PC-9 (cell line): ENCODE results near the gene RSF1.

Experiments
- EZH2 ChIP-seq: fragments of 200-600 bp; sonication (generic); IDR thresholded peaks from 2 replicates; pipeline ENCODE4 v1.8.0; 2017; ENCODE audit warnings: antibody characterized with exemption, low read depth
- TF ChIP-seq, protein P1 (sequence below): fragments of 200-600 bp; sonication (generic); conservative IDR thresholded peaks from 2 replicates; pipeline ENCODE4 v1.6.1; 2017; ENCODE audit warnings: mixed run types, antibody characterized with exemption, mild to moderate bottlenecking, moderate library complexity

DNA sequence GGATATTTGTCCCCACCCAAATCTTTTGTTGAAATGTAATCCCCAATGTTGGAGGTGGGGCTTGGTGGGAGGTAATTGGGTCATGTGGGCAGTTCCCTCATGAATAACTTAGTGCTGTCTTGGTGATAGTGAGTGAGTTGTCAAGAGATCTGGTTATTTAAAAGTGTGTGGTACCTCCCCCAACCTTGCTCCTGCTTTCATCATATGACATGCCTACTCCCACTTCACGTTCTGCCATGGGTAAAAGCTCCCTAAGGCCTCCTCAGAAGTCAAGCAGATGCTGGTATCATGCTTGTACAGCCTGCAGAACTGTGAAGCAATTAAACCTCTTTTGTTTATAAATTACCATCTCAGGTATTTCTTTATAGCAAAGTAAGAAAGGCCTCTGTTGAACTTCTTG, 31.0 kb upstream of the RSF1 start:
- TF ChIP-seq, protein P1, sequence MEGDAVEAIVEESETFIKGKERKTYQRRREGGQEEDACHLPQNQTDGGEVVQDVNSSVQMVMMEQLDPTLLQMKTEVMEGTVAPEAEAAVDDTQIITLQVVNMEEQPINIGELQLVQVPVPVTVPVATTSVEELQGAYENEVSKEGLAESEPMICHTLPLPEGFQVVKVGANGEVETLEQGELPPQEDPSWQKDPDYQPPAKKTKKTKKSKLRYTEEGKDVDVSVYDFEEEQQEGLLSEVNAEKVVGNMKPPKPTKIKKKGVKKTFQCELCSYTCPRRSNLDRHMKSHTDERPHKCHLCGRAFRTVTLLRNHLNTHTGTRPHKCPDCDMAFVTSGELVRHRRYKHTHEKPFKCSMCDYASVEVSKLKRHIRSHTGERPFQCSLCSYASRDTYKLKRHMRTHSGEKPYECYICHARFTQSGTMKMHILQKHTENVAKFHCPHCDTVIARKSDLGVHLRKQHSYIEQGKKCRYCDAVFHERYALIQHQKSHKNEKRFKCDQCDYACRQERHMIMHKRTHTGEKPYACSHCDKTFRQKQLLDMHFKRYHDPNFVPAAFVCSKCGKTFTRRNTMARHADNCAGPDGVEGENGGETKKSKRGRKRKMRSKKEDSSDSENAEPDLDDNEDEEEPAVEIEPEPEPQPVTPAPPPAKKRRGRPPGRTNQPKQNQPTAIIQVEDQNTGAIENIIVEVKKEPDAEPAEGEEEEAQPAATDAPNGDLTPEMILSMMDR, result no peak
- no peak for TF ChIP-seq EZH2
